Psoas muscle (tissue), 8 donors: ENCODE results near the gene SASH1. TPM values are rescaled to one million over a fixed set of nuclear protein-coding genes. Genes with fewer than 3 reads are reported as not detected.

ENCODE experiments used
- ATAC-seq, 4 donors: fragments of 200-7000 bp; cut with Tn5 transposase; one replicate each; pipeline ENCODE4 v1.9.1; 2020; ENCODE audit warnings: moderate library complexity in 3 of 4, mild to moderate bottlenecking in 2 of 4
- DNase-seq, 2 donors: peaks; one replicate each; pipeline ENCODE4 v3.0.0-alpha.2; 2020
- H3K27ac ChIP-seq: fragments of 200-600 bp; one replicate; pipeline ENCODE4 v1.8.0; 2022
- H3K27me3 ChIP-seq, 3 donors: fragments of 200-600 bp in 1 of 3; one replicate each; pipeline versions ENCODE4 v1.6.1 to v1.8.0; 2013 to 2022; ENCODE audit warnings: low read length in 2 of 3, mild to moderate bottlenecking in 2 of 3, moderate library complexity in 1 of 3; ENCODE audit not compliant: insufficient read depth in 3 of 3
- H3K36me3 ChIP-seq, 2 donors: fragments of 200-600 bp in 1 of 2; one replicate each; pipeline versions ENCODE4 v1.6.1 to v1.8.0; 2013 to 2022; ENCODE audit warnings: low read depth in 1 of 2, mild to moderate bottlenecking in 1 of 2, moderate library complexity in 1 of 2; ENCODE audit not compliant: insufficient read depth in 1 of 2
- H3K4me1 ChIP-seq: fragments of 200-600 bp; one replicate; pipeline ENCODE4 v1.8.0; 2022
- H3K4me3 ChIP-seq: fragments of 200-600 bp; one replicate; pipeline ENCODE4 v1.8.0; 2022; ENCODE audit warnings: mild to moderate bottlenecking
- H3K9me3 ChIP-seq: fragments of 200-600 bp; one replicate; pipeline ENCODE4 v1.8.0; 2022
- CTCF ChIP-seq: fragments of 200-600 bp; IDR thresholded peaks from one replicate; pipeline ENCODE4 v1.8.0; 2022; ENCODE audit warnings: antibody characterized with exemption
- WGBS, 3 donors: extraction: QIAGEN DNeasy Blood & Tissue Kit; methylation state at CpG; one replicate each; pipeline versions ENCODE4 v1.1.6 to v1.1.7; 2013; 5-methylcytosine and 5-hydroxymethylcytosine counted together
- intact Hi-C, 2 donors: fragments of 100-400 bp; cut with DNase I; formaldehyde crosslinking; loops; one replicate each; pipeline versions ENCODE4 v1.11.0 to v1.14.2; 2022
- polyA plus RNA-seq, 3 donors: library from polyadenylated mRNA; stranded (reverse); fragments of 200-250 nt; gene quantifications; one replicate each; pipeline ENCODE4 v1.2.3, GENCODE V29; 2013
- total RNA-seq, 4 donors: library from RNA; stranded (reverse); fragmentation: NEBNext Ultra II Directional in 2 of 4; extraction: Animal tissue kit (Norgen Biotek cat#: 25700) in 2 of 4; gene quantifications; one replicate each; pipeline versions ENCODE4 v1.2.1 to v1.2.4, GENCODE V29; 2021 to 2023
- donor health status: healthy with polysubstance abuse.
- donor health status: DM: no; HTN: no; CAD: no; lungs with moderate emphysema.
- donor health status: Bipolar disorder and iron deficiency.
- donor health status: healthy.
- donor health status: DM: yes; HTN: yes; CAD: no.
- donor health status: DM: no; HTN: no; CAD: no.
- donor health status: DM: no; HTN: no; CAD: no.
- donor health status: DM: yes; HTN: yes; CAD: no.

SASH1 gene
- total and polyA plus RNA-seq, 7 donors, result 5.0 to 26.1 (median 13.0) TPM

DNA sequence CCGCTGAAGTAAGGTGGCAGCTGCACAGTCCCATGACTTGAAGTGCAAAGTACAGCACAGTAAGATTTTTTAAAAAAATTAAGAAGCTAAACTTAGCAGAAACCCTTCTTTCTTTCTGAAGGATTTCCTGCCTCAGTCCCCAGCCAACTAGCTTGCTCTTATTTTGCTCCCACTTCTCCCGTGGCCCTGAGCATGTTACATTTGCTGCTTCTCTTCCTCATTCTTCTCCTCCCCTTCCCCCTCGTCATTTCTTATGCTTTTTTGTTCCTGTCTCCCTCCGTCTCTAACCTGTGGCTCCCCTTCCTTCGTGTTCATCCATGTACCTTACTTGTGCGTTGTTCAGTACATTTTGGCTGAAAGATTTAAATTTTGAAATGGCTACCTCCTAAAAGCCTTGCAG, 123.0 kb downstream of the SASH1 start:
- ATAC-seq, result peak in 2 of 4 donors; percentile 16 to 40
- no peak for TF ChIP-seq CTCF
- Histone ChIP-seq H3K27ac (peak overlapping the region; percentile 46), H3K36me3 (no peaks in the 10 kb centered on the region), H3K4me3 (no peak overlapping the region), H3K4me1 (peaks cover 9% of the 10 kb centered on the region), H3K9me3 (no peaks in the 10 kb centered on the region), H3K27me3 (no peaks in the 10 kb centered on the region)
- no peak for DNase-seq
- WGBS, 3 donors, result 51 to 66% (median 60%) methylated on average over 6 of the region's 6 CpGs
- intact Hi-C loops, result loop anchor here (2.0 to 10.0 kb wide), 4 partner anchors 289 to 961 kb away; partner anchors contain the start of gene SAMD5 (in 1 of the 2)

DNA sequence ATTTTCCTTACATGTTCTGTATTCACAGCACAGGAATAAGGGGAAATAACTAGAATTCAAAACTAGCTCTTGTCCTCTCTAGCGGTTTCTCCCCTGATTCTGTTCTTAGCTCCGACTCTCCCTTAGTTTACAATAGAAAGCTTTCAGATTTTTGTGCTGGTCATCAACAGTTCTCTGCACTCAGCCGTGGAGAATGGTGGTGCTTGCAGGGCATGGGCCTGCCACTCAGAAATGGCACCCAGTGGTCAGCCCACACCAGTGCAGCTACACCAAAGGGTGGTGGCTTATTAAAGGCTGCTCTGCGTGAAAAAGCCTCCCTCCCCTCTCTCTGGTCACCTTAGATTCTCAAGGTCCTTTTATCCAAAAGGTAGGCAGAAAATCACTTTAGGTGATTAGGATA, 123.5 kb downstream of the SASH1 start:
- Histone ChIP-seq H3K4me1 (peaks cover 9% of the 10 kb centered on the region), H3K27me3 (no peaks in the 10 kb centered on the region), H3K36me3 (no peaks in the 10 kb centered on the region), H3K9me3 (no peaks in the 10 kb centered on the region), H3K27ac (no peak overlapping the region), H3K4me3 (no peak overlapping the region)
- ATAC-seq, result no peak
- DNase-seq, result no peak
- TF ChIP-seq CTCF, result no peak
- 48 to 70% (median 61%) methylated on average over 4 of the region's 4 CpGs for WGBS, 3 donors
- intact Hi-C loops, result loop anchor here (10.0 kb wide), 3 partner anchors 291 to 961 kb away; partner anchors contain the start of gene SAMD5 (in 1 of the 2)

GRCh38 chr6:148467926-148468325, 125.3 kb downstream of the SASH1 start:
- ATAC-seq, result no peak
- intact Hi-C loops, result loop anchor here (10.0 kb wide), 3 partner anchors 293 to 963 kb away; partner anchors contain the start of gene SAMD5 (in 1 of the 2)

DNA sequence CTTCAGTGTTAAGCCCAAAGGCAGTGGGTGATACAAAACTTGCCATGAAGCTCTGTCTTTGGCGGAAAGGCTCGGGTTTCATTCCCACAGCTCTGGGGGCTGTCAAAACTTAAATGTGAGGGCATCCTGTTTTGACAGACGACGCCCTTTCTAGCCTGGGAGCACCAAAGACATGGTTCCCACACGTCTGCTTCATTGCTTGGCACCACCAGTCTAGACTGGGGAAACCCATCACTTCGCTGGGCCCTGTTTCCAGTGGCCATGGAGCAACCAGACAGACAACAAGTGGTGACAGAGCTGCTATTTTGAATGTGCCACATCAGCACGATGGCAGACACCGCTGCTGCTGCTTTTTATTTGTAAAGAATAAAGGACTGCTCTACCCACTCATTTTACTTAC, 127.5 kb downstream of the SASH1 start:
- H3K4me1 ChIP-seq, result peaks cover 6% of the 10 kb centered on the region
- no peak overlapping the region for H3K27ac ChIP-seq
- no peaks in the 10 kb centered on the region for H3K9me3 ChIP-seq
- ATAC-seq (no peak), DNase-seq (no peak)
- no peaks in the 10 kb centered on the region for H3K27me3 ChIP-seq
- peaks cover 0 to 16% of the 10 kb centered on the region in 2 donors for H3K36me3 ChIP-seq
- TF ChIP-seq CTCF, result no peak
- no peak overlapping the region for H3K4me3 ChIP-seq
- WGBS, 3 donors, result 83 to 88% (median 84%) methylated on average over 8 of the region's 8 CpGs
- intact Hi-C loops, result no loop called here

More at GRCh38 chr6:148467926-148468325, 125.3 kb downstream of the SASH1 start:
- DNase-seq, result no peak
- TF ChIP-seq CTCF, result no peak
- H3K27ac ChIP-seq, result no peak overlapping the region
- H3K36me3 ChIP-seq, result no peaks in the 10 kb centered on the region
- WGBS, 3 donors, result 57 to 67% (median 64%) methylated on average over 4 of the region's 4 CpGs
- H3K9me3 ChIP-seq, result no peaks in the 10 kb centered on the region
- H3K27me3 ChIP-seq, result no peaks in the 10 kb centered on the region
- peaks cover 9% of the 10 kb centered on the region for H3K4me1 ChIP-seq
- H3K4me3 ChIP-seq, result no peak overlapping the region
